HuH-7 (cell line): Measurements from ENCODE around the gene CREB3L4.
A peak's percentile ranks its signal among the peaks of the same experiment; 100 is the strongest.
"Not testable (repeated sequence)": the region's sequence is repeated elsewhere in the genome, so short reads cannot be mapped to it uniquely, and the experiment has no call there.

ENCODE experiments used
- DNase-seq: peaks from one replicate; pipeline ENCODE4 v3.0.0; 2011; ENCODE audit warnings: low spot score

CREB3L4 gene

GRCh38 chr1:153984123-153984894 lies 16.6 kb downstream of the CREB3L4 start:
- no peak for DNase-seq

GRCh38 chr1:153985341-153985912 lies 17.7 kb downstream of the CREB3L4 start:
- no peak for DNase-seq

- peak; percentile 87 for DNase-seq
Observed at GRCh38 chr1:153985941-153986761, 18.4 kb downstream of the CREB3L4 start, which contains the start of gene RAB13. Gene RAB13 (minus strand): TSS chr1:153986339. CDS start chr1:153986236, 103 bp downstream.

GRCh38 chr1:153987621-153988020 lies 19.9 kb downstream of the CREB3L4 start:
- DNase-seq: no peak

- peak; percentile 94 for DNase-seq
Observed at GRCh38 chr1:153990468-153991150, 22.9 kb downstream of the CREB3L4 start, which contains the start of gene RPS27. Gene RPS27 (plus strand): TSS chr1:153990762. CDS start chr1:153990797, 35 bp downstream.

- no peak for DNase-seq
Observed at GRCh38 chr1:153991151-153991630, 23.5 kb downstream of the CREB3L4 start.

GRCh38 chr1:153991806-153992205 lies 24.1 kb downstream of the CREB3L4 start:
- no peak for DNase-seq

GRCh38 chr1:153995202-153995601 lies 27.5 kb downstream of the CREB3L4 start:
- DNase-seq: no peak

GRCh38 chr1:153995640-153996039 lies 27.9 kb downstream of the CREB3L4 start:
- no peak for DNase-seq

- not testable (repeated sequence) for DNase-seq
Observed at GRCh38 chr1:153996882-153997281, 29.2 kb downstream of the CREB3L4 start.

GRCh38 chr1:154000420-154000819 lies 32.7 kb downstream of the CREB3L4 start:
- DNase-seq: no peak

- no peak for DNase-seq
Observed at GRCh38 chr1:154006136-154006535, 38.4 kb downstream of the CREB3L4 start.

GRCh38 chr1:154012129-154012528 lies 44.4 kb downstream of the CREB3L4 start:
- DNase-seq: no peak

- not testable (repeated sequence) for DNase-seq
Observed at GRCh38 chr1:154012543-154012942, 44.8 kb downstream of the CREB3L4 start.

GRCh38 chr1:154014154-154014907 lies 46.6 kb downstream of the CREB3L4 start:
- DNase-seq: no peak

- no peak for DNase-seq
Observed at GRCh38 chr1:154019269-154019668, 51.6 kb downstream of the CREB3L4 start.

GRCh38 chr1:154019940-154020339 lies 52.2 kb downstream of the CREB3L4 start:
- DNase-seq: no peak
